OCI-LY7 (cell line): ENCODE measurements around the gene LRRFIP1. TPM values are rescaled to one million over a fixed set of nuclear protein-coding genes. Genes with fewer than 3 reads are reported as not detected.

ENCODE experiments used
- BruUV-seq: library from RNA; stranded (reverse); fragments of 400-500 nt; replicated peaks from 2 replicates; lab custom pipeline; 2021; lab: Mats Ljungman, UMichigan
- CTCF ChIA-PET: fragments of 300-600 bp; sonication (Branson Sonifier 250); formaldehyde crosslinking; loops from one replicate; lab custom pipeline; 2022; ENCODE audit warnings: antibody characterized with exemption; ENCODE audit not compliant: unreplicated experiment; lab: Charles Lee
- POLR2A ChIA-PET: fragments of 300-600 bp; sonication (Branson Sonifier 250); formaldehyde crosslinking; loops from one replicate; lab custom pipeline; 2022; ENCODE audit warnings: antibody characterized with exemption; lab: Charles Lee
- DNase-seq: peaks from one replicate; pipeline ENCODE4 v3.0.0-alpha.2; 2015; ENCODE audit warnings: low spot score
- H2AFZ ChIP-seq: fragments of 200-600 bp; sonication (generic), shearing (Covaris generic); 2 replicates; pipeline ENCODE4 v1.6.1; 2014; ENCODE audit warnings: mild to moderate bottlenecking, antibody characterized with exemption, low read length, moderate library complexity
- H3K27ac ChIP-seq: fragments of 200-600 bp; sonication (generic); 2 replicates; pipeline ENCODE4 v1.5.1; 2014; ENCODE audit warnings: mixed run types, low read depth, mild to moderate bottlenecking, moderate library complexity, low read length, inconsistent platforms; ENCODE audit not compliant: poor library complexity, severe bottlenecking
- H3K36me3 ChIP-seq: fragments of 200-600 bp; sonication (generic); 2 replicates; pipeline ENCODE4 v1.6.1; 2014; ENCODE audit warnings: mild to moderate bottlenecking, antibody characterized with exemption, low read length, moderate library complexity, mixed read lengths; ENCODE audit not compliant: insufficient read depth
- H3K4me1 ChIP-seq: fragments of 200-600 bp; sonication (generic); 2 replicates; pipeline ENCODE4 v1.5.1; 2014; ENCODE audit warnings: mild to moderate bottlenecking, low read length; ENCODE audit not compliant: insufficient read depth, poor library complexity, severe bottlenecking
- H3K4me2 ChIP-seq: fragments of 200-600 bp; sonication (generic); 2 replicates; pipeline ENCODE4 v1.6.1; 2014; ENCODE audit warnings: mild to moderate bottlenecking, low read length
- H3K4me3 ChIP-seq: fragments of 200-600 bp; sonication (generic); 2 replicates; pipeline ENCODE4 v1.5.1; 2014; ENCODE audit warnings: mild to moderate bottlenecking, low read depth, low read length; ENCODE audit not compliant: poor library complexity, severe bottlenecking
- H3K79me2 ChIP-seq: fragments of 200-600 bp; sonication (generic); 2 replicates; pipeline ENCODE4 v1.6.1; 2016; ENCODE audit warnings: low read depth, mild to moderate bottlenecking, low read length, moderate library complexity, mixed read lengths; ENCODE audit not compliant: insufficient read depth
- H3K9me2 ChIP-seq: fragments of 200-600 bp; sonication (generic); 2 replicates; pipeline ENCODE4 v1.6.1; 2016; ENCODE audit warnings: mild to moderate bottlenecking, low read length, mixed read lengths; ENCODE audit not compliant: insufficient read depth
- H3K9me3 ChIP-seq: fragments of 200-600 bp; sonication (generic); 2 replicates; pipeline ENCODE4 v1.6.1; 2014; ENCODE audit warnings: mild to moderate bottlenecking, mixed run types, low read length, mixed read lengths
- H4K20me1 ChIP-seq: fragments of 200-600 bp; sonication (generic); 2 replicates; pipeline ENCODE4 v1.6.1; 2014; ENCODE audit warnings: mild to moderate bottlenecking, antibody characterized with exemption, low read length, moderate library complexity, mixed read lengths; ENCODE audit not compliant: insufficient read depth
- EZH2phosphoT487 ChIP-seq: fragments of 200-600 bp; sonication (generic); IDR thresholded peaks from 2 replicates; pipeline ENCODE4 v1.6.1; 2018; ENCODE audit warnings: low read depth, borderline replicate concordance, mild to moderate bottlenecking, mixed run types, antibody characterized with exemption, low read length, moderate library complexity, mixed read lengths
- intact Hi-C: fragments of 100-400 bp; cut with micrococcal nuclease; formaldehyde crosslinking; loops from one replicate; pipeline ENCODE4 v1.10.0; 2022; ENCODE audit not compliant: unreplicated experiment
- total RNA-seq, 2 experiments: library from RNA; depleted of rRNA in 1 of 2; stranded (reverse); fragments of >200 nt in 1 of 2; shearing (Covaris generic) in 1 of 2; gene quantifications; 2 replicates each; pipeline ENCODE4 v1.2.3, GENCODE V29; 2014 to 2022
- TF ChIP-seq, protein P1 (sequence below): fragments of 200-600 bp; sonication (generic); conservative IDR thresholded peaks from 2 replicates; pipeline ENCODE4 v1.5.1; 2014; ENCODE audit warnings: mild to moderate bottlenecking, antibody characterized with exemption, low read length, moderate library complexity, mixed read lengths

The LRRFIP1 gene
- total RNA-seq, 2 experiments from 2014 or later: 95.7 to 216 TPM

DNA sequence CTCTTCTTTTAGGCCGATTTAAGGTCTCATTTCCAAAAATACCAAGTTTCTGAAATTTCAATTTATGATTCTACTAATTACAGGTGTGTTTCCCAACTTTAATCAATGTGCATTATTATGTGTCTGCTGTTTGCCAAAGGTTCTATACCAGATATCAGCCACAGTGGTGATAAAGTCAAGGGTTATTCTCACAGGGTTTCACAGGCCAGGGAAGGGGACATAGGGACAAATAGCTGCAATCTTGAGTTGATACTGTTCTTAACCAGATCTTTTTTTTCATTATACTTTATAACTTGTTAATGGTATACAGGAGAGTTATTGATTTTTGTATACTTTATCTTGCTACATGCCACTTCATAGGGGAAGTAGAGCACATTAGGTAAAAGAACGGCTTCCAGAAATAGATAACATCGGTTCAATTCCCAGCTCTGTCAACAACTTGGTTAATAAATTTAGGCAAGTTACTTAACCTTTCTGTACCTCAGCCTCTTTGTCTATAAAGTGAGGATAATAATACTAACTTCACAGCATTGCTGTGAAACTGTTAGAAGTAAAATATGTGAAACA is 200.1 kb downstream of the LRRFIP1 start:
- Histone ChIP-seq H3K79me2 (no peaks in the 10 kb centered on the region), H2AFZ (no peak overlapping the region), H3K9me3 (no peaks in the 10 kb centered on the region), H3K27ac (no peak overlapping the region), H4K20me1 (no peaks in the 10 kb centered on the region), H3K4me2 (no peak overlapping the region), H3K9me2 (no peaks in the 10 kb centered on the region), H3K4me1 (no peaks in the 10 kb centered on the region), H3K36me3 (no peaks in the 10 kb centered on the region), H3K4me3 (no peak overlapping the region)
- intact Hi-C loops: no loop called here
- POLR2A ChIA-PET: interaction anchor here (1.4 to 1.8 kb wide), 2 partner anchors 8 to 15 kb away, joined by 5 to 6 read pairs; no protein-coding TSS in a partner anchor
- CTCF ChIA-PET: no interaction called here
- BruUV-seq: no TSS peak
- TF ChIP-seq, protein P1, sequence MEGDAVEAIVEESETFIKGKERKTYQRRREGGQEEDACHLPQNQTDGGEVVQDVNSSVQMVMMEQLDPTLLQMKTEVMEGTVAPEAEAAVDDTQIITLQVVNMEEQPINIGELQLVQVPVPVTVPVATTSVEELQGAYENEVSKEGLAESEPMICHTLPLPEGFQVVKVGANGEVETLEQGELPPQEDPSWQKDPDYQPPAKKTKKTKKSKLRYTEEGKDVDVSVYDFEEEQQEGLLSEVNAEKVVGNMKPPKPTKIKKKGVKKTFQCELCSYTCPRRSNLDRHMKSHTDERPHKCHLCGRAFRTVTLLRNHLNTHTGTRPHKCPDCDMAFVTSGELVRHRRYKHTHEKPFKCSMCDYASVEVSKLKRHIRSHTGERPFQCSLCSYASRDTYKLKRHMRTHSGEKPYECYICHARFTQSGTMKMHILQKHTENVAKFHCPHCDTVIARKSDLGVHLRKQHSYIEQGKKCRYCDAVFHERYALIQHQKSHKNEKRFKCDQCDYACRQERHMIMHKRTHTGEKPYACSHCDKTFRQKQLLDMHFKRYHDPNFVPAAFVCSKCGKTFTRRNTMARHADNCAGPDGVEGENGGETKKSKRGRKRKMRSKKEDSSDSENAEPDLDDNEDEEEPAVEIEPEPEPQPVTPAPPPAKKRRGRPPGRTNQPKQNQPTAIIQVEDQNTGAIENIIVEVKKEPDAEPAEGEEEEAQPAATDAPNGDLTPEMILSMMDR: no peak
- TF ChIP-seq EZH2phosphoT487: no peak
- DNase-seq: no peak

Other genes starting within 250 kb of the LRRFIP1 start
- gene COL6A3, start 213.4 kb upstream of the LRRFIP1 start, total RNA-seq (2014; rRNA removed; shearing (Covaris generic)): not detected in 2 replicates
- not detected in 2 replicates for gene COL6A3, start 213.4 kb upstream of the LRRFIP1 start, total RNA-seq (2022)
- gene MLPH, start 140.3 kb upstream of the LRRFIP1 start, total RNA-seq (2014; rRNA removed; shearing (Covaris generic)): not detected in 2 replicates
- gene MLPH, start 140.3 kb upstream of the LRRFIP1 start, total RNA-seq (2022): not detected in 2 replicates
- not detected in 2 replicates for gene PRLH, start 61.0 kb upstream of the LRRFIP1 start, total RNA-seq (2014; rRNA removed; shearing (Covaris generic))
- gene PRLH, start 61.0 kb upstream of the LRRFIP1 start, total RNA-seq (2022): not detected in 2 replicates
- not detected in 2 replicates for gene RAB17, start 36.9 kb upstream of the LRRFIP1 start, total RNA-seq (2014; rRNA removed; shearing (Covaris generic))
- gene RAB17, start 36.9 kb upstream of the LRRFIP1 start, total RNA-seq (2022): not detected in 2 replicates
- gene RBM44, start 171.2 kb downstream of the LRRFIP1 start, total RNA-seq (2014; rRNA removed; shearing (Covaris generic)): 0.33 and 1.2 TPM in 2 replicates
- gene RBM44, start 171.2 kb downstream of the LRRFIP1 start, total RNA-seq (2022): 0.72 and 0.79 TPM in 2 replicates
- gene RAMP1, start 232.0 kb downstream of the LRRFIP1 start, total RNA-seq (2014; rRNA removed; shearing (Covaris generic)): not detected in 2 replicates
- 0.42 TPM in 1 of 2 replicates, not detected in the other for gene RAMP1, start 232.0 kb downstream of the LRRFIP1 start, total RNA-seq (2022)